ENCODE measurements around the gene MYO5B. TPM values are rescaled to one million over a fixed set of nuclear protein-coding genes. Genes with fewer than 3 reads are reported as not detected.
A peak's percentile ranks its signal among the peaks of the same experiment; 100 is the strongest.

Gene MYO5B
- polyA plus RNA-seq, 1 experiment: 0.18 TPM

DNA sequence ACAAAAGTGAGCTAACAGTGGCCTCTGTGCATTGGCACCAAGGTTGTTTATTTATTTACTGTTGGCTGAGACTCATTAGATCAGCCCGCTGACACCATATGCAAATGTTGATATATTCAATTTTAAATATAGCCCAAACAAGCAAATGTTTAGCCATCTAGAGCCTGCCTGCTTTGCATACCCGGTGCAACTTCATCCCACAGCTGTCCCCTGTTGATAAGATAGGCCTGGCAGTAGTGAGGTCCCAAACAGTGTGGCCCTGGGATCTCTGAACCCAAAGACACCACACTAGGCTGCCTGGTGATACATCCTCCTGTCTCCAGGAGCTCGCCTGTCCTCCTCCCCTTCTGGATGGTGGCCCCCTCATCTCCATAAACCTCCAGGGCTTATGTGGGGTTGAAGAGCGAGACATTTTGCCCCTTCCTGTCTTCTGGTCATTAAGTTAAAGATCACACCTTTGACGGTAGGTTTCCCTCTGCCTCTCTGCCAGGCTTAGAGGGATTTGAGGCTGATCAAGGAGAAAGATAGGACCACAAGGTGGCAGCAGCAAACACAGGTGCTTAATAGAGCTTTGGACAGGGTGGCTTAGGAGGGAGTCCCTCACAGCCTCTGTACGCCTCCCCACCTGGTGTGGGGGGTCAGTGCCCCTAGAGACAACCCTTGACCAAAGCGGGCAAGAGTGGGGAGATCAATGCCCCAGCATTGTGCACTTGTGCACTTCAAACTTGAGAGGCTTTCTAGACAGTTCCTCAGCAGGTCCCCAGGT is 23.7 kb upstream of the MYO5B start:
- ChIA-PET CTCF (interaction anchor here (1.2 to 3.7 kb wide), 8 partner anchors 11 to 211 kb away, joined by 3 to 36 read pairs (median 4); no protein-coding TSS in a partner anchor), POLR2A (no interaction called here)
- no peak for DNase-seq (ENCODE audit: low read depth)
- H3K4me3 ChIP-seq (ENCODE audit: low read depth, low read length): no peak overlapping the region
- H3K36me3 ChIP-seq (ENCODE audit: control insufficient read depth, insufficient read depth, low read length): no peaks in the 10 kb centered on the region
- TF ChIP-seq, protein P1, sequence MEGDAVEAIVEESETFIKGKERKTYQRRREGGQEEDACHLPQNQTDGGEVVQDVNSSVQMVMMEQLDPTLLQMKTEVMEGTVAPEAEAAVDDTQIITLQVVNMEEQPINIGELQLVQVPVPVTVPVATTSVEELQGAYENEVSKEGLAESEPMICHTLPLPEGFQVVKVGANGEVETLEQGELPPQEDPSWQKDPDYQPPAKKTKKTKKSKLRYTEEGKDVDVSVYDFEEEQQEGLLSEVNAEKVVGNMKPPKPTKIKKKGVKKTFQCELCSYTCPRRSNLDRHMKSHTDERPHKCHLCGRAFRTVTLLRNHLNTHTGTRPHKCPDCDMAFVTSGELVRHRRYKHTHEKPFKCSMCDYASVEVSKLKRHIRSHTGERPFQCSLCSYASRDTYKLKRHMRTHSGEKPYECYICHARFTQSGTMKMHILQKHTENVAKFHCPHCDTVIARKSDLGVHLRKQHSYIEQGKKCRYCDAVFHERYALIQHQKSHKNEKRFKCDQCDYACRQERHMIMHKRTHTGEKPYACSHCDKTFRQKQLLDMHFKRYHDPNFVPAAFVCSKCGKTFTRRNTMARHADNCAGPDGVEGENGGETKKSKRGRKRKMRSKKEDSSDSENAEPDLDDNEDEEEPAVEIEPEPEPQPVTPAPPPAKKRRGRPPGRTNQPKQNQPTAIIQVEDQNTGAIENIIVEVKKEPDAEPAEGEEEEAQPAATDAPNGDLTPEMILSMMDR (IDR thresholded peaks at IDR 0.05; ENCODE audit: insufficient read depth, low read depth, low read length): peak; percentile 31
- no peaks in the 10 kb centered on the region for H3K27me3 ChIP-seq (ENCODE audit: control insufficient read depth, insufficient read depth, low read length)

DNA sequence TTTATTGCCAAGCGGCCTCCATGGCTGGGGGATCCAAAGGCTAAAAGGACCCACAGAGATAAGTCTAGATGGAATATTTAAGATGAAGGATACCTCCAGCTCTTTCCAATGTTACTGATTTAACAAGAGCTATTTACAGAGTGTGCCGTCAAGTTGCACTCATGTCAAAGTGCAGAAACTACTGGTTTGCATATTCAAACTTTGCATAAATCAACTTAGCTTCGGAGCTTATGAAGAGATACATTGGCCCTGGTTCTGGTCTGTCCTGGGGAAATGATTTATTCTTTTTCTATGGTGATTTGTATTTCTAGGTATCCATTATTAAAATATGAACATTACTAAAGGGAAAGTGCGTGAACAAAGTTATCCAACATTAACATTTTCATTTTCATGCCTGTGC is 14.4 kb upstream of the MYO5B start:
- CTCF ChIA-PET: no interaction called here
- no peaks in the 10 kb centered on the region for H3K36me3 ChIP-seq (ENCODE audit: control insufficient read depth, insufficient read depth, low read length)
- TF ChIP-seq, protein P1 (IDR thresholded peaks at IDR 0.05; ENCODE audit: insufficient read depth, low read depth, low read length): no peak
- H3K27me3 ChIP-seq (ENCODE audit: control insufficient read depth, insufficient read depth, low read length): peaks cover 1% of the 10 kb centered on the region; the same call in 1 of the 2 replicates
- no peak for DNase-seq (ENCODE audit: low read depth)
- no peak overlapping the region for H3K4me3 ChIP-seq (ENCODE audit: low read depth, low read length)
- POLR2A ChIA-PET: no interaction called here

DNA sequence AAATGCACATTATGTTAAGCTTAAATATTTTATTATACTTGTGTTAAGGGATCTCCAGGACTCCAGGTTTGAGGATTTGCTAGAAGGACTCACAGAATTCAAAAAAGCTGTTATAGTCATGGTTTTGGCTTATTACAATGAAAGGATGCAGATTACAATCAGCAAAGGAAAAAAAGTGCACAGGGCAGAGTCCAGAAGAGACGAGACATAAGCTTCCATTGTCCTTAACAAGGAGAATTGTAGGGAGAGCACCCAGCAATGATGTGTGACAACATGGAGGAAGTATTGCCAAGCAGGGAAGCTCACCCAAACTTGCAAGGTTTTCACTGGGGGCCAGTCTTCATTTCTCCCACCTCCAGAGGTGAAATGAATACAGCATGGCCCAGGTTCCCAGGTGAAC is 12.8 kb upstream of the MYO5B start:
- Histone ChIP-seq H3K36me3 (ENCODE audit: control insufficient read depth, insufficient read depth, low read length) (no peaks in the 10 kb centered on the region), H3K4me3 (ENCODE audit: low read depth, low read length) (no peak overlapping the region), H3K27me3 (ENCODE audit: control insufficient read depth, insufficient read depth, low read length) (peaks cover 3% of the 10 kb centered on the region)
- ChIA-PET POLR2A (no interaction called here), CTCF (interaction anchor here (2.2 kb wide), 1 partner anchor 11 kb away, joined by 8 read pairs; no protein-coding TSS in a partner anchor)
- DNase-seq (ENCODE audit: low read depth): no peak
- TF ChIP-seq, protein P1 (IDR thresholded peaks at IDR 0.05; ENCODE audit: insufficient read depth, low read depth, low read length): no peak

DNA sequence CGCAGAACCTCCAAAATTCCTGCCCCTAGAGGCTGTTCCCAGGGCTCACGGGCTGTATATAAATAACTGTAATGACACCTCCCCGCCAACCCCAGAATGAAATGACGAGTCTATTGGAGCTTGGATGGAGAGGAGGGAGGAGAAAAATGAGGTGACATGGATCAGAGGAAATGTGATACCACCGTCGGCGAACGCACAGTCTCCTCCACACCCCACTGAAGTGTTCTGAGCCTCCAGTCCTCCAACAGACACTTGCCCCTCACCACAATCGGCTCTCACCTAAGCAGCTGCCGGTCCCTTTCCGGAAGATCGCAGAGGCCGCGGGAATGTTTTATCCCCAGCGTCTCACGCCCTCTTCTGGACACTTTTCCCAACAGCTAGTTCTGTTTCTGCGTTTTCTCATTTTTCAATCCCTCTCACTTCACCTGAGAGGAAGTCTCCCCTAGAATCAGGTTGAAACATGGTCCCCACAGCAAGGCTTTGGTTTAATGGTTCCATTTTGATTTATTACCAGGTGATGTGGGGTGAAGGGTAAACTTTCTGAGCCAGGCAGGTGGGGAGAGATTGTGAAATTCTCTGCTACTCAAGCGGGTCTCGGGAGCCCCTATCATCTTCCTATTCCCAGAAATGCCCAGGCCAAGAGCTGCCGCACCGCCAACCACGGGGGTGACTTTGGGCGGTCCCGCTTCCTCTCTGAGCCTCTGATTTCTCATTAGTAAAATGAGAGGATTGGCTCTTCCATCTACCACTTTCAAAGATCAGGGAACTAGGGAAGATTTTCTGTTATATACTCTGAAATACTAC is 9.1 kb upstream of the MYO5B start:
- CTCF ChIA-PET: interaction anchor here (0.6 to 2.6 kb wide), 25 partner anchors 8 to 693 kb away, joined by 3 to 14 read pairs (median 3); partner anchors contain the start of gene MYO5B
- no peak for DNase-seq (ENCODE audit: low read depth)

More for the DNA sequence above, 9.1 kb upstream of the MYO5B start:
- TF ChIP-seq, protein P1 (IDR thresholded peaks at IDR 0.05; ENCODE audit: insufficient read depth, low read depth, low read length): peak; percentile 64
- no peaks in the 10 kb centered on the region for H3K36me3 ChIP-seq (ENCODE audit: control insufficient read depth, insufficient read depth, low read length)
- POLR2A ChIA-PET: no interaction called here
- H3K4me3 ChIP-seq (ENCODE audit: low read depth, low read length): no peak overlapping the region
- H3K27me3 ChIP-seq (ENCODE audit: control insufficient read depth, insufficient read depth, low read length): peaks cover 3% of the 10 kb centered on the region; the same call in 1 of the 2 replicates
